ENCODE results near the gene FAM120B.

The FAM120B gene, protein sequence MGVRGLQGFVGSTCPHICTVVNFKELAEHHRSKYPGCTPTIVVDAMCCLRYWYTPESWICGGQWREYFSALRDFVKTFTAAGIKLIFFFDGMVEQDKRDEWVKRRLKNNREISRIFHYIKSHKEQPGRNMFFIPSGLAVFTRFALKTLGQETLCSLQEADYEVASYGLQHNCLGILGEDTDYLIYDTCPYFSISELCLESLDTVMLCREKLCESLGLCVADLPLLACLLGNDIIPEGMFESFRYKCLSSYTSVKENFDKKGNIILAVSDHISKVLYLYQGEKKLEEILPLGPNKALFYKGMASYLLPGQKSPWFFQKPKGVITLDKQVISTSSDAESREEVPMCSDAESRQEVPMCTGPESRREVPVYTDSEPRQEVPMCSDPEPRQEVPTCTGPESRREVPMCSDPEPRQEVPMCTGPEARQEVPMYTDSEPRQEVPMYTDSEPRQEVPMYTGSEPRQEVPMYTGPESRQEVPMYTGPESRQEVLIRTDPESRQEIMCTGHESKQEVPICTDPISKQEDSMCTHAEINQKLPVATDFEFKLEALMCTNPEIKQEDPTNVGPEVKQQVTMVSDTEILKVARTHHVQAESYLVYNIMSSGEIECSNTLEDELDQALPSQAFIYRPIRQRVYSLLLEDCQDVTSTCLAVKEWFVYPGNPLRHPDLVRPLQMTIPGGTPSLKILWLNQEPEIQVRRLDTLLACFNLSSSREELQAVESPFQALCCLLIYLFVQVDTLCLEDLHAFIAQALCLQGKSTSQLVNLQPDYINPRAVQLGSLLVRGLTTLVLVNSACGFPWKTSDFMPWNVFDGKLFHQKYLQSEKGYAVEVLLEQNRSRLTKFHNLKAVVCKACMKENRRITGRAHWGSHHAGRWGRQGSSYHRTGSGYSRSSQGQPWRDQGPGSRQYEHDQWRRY

DNA sequence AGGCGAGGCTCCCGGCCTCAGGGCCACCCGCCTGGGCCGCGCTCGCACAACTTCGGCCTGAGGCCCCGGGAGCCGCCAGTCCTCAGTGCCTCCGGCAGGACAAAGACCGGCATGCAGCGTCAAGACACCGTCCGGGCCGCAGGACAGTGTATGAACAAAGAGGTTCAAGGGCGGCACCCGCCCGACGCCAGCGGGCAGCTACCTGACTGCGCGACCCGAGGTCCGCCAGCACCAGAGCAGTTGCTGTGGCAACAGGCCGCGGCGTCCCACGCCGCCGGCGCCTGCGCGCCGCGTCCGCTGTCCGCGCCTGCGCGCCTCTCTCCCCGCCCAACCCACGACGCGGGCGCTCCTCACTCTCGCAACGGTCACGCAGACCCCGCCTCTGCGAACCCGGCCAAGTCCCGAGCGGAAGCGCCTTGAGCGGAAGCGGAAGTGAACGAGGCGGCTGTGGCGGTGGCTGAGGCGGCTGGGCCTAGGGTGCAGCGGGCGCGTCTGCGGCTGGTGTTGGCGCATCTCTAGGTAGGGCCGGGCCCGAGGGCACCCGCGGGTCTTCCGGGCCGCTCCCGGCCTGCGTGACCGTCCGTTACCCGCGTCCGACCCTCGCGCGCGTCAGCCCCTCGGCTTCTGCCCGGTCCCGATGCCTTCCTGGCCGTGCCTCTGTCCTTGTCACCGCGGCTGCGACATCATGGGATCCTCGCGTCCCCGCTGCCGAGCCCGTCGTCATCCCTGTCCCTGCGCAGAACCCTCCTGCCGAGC is at the start of gene FAM120B:
Gene FAM120B (plus strand): TSS at position 435 of the 756 bp plus-strand sequence. CDS start 10,633 bp downstream, outside the sequence.
- TF ChIP-seq, protein P1, sequence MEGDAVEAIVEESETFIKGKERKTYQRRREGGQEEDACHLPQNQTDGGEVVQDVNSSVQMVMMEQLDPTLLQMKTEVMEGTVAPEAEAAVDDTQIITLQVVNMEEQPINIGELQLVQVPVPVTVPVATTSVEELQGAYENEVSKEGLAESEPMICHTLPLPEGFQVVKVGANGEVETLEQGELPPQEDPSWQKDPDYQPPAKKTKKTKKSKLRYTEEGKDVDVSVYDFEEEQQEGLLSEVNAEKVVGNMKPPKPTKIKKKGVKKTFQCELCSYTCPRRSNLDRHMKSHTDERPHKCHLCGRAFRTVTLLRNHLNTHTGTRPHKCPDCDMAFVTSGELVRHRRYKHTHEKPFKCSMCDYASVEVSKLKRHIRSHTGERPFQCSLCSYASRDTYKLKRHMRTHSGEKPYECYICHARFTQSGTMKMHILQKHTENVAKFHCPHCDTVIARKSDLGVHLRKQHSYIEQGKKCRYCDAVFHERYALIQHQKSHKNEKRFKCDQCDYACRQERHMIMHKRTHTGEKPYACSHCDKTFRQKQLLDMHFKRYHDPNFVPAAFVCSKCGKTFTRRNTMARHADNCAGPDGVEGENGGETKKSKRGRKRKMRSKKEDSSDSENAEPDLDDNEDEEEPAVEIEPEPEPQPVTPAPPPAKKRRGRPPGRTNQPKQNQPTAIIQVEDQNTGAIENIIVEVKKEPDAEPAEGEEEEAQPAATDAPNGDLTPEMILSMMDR (IDR thresholded peaks at IDR 0.05; ENCODE audit: insufficient read depth, missing control alignments): no peak
- FAIRE-seq: no peak
- peak; percentile 85 for DNase-seq (ENCODE audit: insufficient read length, low spot score)

DNA sequence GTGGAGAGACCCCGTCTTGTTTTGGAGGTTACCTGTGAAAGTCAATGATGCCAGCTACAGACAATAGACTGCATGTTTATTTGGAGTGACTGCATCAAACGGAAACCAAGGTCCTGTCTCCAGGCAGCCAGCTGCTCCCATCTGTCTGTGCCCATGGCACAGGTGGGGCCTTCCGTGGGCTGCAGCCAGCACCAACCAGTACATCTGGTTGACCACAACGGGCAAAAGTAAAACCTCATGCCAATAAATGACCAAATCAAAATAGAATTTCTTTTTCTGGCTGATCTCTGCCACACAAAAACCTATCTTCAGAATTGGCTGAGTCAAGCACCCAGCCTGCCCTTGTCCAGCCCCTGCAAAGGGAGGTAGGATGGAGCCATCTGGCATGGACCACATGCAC is 49.2 kb upstream of the FAM120B start:
- FAIRE-seq (no peak), DNase-seq (ENCODE audit: insufficient read length, low spot score) (no peak)
- TF ChIP-seq, protein P1 (IDR thresholded peaks at IDR 0.05; ENCODE audit: insufficient read depth, missing control alignments): no peak

DNA sequence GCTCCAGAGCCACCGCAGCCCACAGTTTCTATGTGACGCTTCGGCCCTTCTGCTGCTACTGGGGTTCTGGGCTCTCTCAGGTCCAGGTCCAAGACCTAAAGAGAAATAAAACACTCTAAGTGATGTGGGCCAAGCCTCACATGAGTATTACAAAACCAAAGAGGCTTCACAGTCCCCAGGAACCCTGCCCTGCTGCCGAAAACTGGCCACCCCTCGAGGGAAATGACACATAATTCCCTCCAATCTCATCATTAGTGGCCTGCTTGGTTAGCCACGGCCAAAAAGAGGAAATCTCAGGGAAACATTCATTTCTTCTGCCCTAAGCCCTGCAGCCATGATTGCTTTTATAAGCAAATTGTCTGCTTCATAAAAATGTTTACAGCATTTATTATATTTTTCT is 48.2 kb upstream of the FAM120B start:
- TF ChIP-seq, protein P1 (IDR thresholded peaks at IDR 0.05; ENCODE audit: insufficient read depth, missing control alignments): no peak
- no peak for DNase-seq (ENCODE audit: insufficient read length, low spot score)
- no peak for FAIRE-seq

DNA sequence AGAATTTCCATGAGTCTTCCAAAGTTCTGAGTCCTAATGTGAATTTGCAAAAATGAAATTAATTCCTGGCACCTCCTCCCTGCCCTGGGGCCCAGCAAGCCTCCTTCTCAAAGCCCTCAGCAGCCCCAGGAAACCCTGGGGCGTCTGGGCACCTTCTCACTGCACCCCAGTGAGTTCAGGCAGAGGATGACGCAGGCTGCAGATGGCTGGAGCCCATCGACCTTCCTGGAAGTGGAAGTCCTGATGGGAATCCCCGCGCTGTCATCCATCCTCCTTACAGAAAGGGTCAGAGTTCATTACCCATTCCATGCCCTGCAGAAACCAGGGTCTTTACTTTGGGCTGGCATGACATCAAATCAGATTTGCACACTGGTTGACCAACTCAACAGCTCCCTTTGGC is 47.3 kb upstream of the FAM120B start:
- TF ChIP-seq, protein P1 (IDR thresholded peaks at IDR 0.05; ENCODE audit: insufficient read depth, missing control alignments): no peak
- FAIRE-seq: no peak
- no peak for DNase-seq (ENCODE audit: insufficient read length, low spot score)

DNA sequence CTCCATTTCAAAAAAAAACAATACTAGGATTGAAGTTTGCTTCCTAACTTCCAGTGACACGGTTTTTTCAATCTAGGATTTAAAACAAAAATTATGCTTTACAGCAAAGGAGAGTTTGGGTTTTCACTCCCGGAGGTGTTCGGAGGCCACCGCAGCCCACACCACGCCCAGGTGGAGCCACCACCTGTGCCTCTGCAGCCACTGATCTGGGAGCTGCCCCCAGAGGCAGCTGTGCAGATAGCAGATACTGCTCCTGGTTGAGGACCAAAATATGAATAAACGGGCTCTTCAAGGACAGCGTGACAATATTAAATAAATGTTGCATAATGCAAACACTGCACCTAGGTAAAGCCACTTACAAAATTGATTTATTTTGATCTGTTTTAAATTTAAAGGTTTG is 45.9 kb upstream of the FAM120B start:
- no peak for DNase-seq (ENCODE audit: insufficient read length, low spot score)

More for the DNA sequence above, 45.9 kb upstream of the FAM120B start:
- TF ChIP-seq, protein P1 (IDR thresholded peaks at IDR 0.05; ENCODE audit: insufficient read depth, missing control alignments): no peak
- FAIRE-seq: no peak

All from D721Med (cell line).